Measurements from ENCODE around the gene EGFL7.

EGFL7 gene

DNA sequence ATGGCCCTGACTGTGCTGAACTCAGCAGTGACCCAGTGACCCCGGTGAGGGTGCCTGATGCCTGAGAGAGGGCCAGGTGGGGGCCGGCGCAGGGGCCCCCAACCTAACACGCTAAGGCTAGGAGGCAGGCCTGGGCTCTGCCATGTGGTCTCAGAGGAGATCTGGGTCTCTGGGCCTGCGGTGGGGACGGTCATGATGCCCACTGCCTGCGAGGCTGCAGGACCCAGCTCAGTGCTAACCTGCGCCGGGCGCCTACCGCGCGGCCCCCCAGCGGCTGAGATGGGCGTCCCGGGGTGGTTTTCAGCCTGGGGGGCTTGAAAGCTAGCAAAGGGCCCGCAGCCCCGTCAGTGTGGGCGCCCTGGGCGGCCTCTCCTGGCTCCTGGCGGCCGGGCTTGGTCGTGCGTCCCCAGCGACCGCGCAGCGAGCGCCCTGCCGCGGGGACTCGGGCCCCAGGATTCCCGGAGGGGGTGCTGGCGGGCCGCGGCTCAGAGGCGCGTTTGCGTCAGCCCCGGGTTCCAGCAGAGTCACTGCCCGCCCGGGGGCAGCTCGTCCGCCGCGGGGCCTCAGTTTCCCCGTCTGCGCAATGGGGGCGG, 2.5 kb downstream of the EGFL7 start:
- TF ChIP-seq YY1 (IDR thresholded peaks at IDR 0.05; ENCODE audit: insufficient read depth, insufficient read length) (no peak), SUZ12 (IDR thresholded peaks at IDR 0.05; ENCODE audit: extremely low read depth, insufficient read depth, insufficient read length) (no peak), ZNF274 (IDR thresholded peaks at IDR 0.05; ENCODE audit: low read depth, low read length) (no peak)
- peak overlapping the region; percentile 38 for H3K4me3 ChIP-seq (ENCODE audit: insufficient read length, low read depth)

DNA sequence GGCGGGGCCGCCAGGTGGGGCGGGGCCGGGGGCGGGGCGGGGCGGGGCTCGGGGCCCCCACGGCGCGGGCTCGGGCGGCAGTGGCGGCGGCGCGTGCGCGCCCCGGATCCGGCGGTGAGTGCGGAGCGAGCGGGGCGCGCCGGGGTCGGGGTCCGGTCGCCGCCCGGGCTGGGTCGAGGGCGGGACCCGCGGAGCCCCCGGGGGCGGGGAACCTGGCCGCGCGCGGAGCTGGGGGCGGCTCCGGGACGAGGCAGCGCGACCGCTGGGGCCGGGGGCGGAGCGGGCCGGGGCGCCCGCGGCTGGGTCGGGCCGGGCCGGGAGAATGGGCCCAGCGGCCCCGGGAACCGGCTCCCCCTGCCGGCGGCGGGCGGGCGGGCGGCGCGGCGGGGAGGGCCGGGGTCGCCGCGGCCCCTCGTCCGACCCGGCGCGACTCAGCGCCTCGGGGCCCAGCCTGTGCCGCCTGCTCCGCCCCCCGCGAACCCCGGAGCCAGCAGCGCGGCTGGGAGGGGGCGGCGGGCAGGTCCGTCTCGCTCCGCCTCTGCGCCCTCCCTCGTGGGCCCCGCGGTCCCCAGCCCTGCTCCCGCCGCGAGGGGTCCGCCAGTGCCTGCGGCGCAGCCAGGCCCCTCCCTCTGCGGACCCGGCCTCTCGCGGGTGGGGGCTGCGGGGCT, 3.1 kb downstream of the EGFL7 start:
- peak overlapping the region; percentile 64 for H3K9ac ChIP-seq (ENCODE audit: insufficient read length, low read depth)
- DNase-seq (ENCODE audit: low read depth, low spot score), result no peak
- H3K4me3 ChIP-seq (ENCODE audit: insufficient read length, low read depth), result peak overlapping the region; percentile 51
- H3K36me3 ChIP-seq (ENCODE audit: insufficient read depth, insufficient read length, low read length), result no peaks in the 10 kb centered on the region
- peaks cover 34% of the 10 kb centered on the region for H3K4me1 ChIP-seq (ENCODE audit: insufficient read depth, insufficient read length)
- H3K9me3 ChIP-seq (ENCODE audit: insufficient read depth, low read length), result no peaks in the 10 kb centered on the region
- H3K27me3 ChIP-seq (ENCODE audit: insufficient read depth, insufficient read length), result peaks cover 15% of the 10 kb centered on the region
- TF ChIP-seq ZNF274 (IDR thresholded peaks at IDR 0.05; ENCODE audit: low read depth, low read length), result no peak

More for the DNA sequence above, 2.5 kb downstream of the EGFL7 start:
- H3K4me1 ChIP-seq (ENCODE audit: insufficient read depth, insufficient read length), result peaks cover 34% of the 10 kb centered on the region
- H3K27me3 ChIP-seq (ENCODE audit: insufficient read depth, insufficient read length), result peaks cover 15% of the 10 kb centered on the region
- H3K9ac ChIP-seq (ENCODE audit: insufficient read length, low read depth), result peak overlapping the region; percentile 66
- DNase-seq (ENCODE audit: low read depth, low spot score), result no peak
- no peaks in the 10 kb centered on the region for H3K36me3 ChIP-seq (ENCODE audit: insufficient read depth, insufficient read length, low read length)
- H3K9me3 ChIP-seq (ENCODE audit: insufficient read depth, low read length), result no peaks in the 10 kb centered on the region

DNA sequence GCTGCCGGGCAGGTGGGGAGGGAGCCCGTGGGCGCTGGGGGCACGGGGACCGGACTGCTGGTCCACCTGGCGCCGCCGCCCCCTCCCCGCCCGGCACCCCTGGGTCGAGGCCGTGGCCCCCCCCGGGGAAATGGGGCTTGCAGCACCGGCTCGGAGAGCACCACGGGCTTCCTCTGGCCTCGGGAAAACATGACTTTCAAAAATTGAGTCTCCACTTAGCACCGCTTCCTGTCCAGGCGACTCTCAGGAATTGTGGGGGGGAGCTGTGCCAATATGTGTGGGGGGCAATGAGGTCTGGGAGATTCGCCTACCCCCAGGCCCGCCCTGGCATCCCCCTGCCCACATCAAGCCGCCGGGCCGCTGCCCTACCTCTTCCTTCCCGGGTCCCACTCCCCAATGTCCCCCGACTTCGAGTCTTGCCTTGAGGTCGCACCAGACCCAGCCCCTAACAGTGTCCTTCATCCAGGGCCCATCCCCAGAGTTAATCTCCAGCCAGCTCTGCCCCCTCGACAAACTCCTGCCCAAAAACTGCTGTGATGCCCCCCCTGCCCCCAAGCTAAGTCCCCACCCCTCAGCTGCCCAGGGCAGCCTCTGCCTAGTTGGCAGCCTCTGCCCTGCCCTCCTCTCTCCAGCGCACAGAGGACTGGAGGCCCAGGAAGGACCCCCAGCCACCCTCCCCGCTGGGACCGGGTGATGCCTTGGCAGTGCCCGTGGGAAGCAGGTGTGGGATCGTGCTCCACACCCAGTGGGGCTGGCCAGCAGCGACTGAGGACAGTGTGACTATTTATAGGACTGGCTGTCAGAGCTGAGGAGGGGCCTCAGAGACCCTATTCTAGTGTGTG, 3.9 kb downstream of the EGFL7 start:
- H3K9me3 ChIP-seq (ENCODE audit: insufficient read depth, low read length), result no peaks in the 10 kb centered on the region
- H3K36me3 ChIP-seq (ENCODE audit: insufficient read depth, insufficient read length, low read length), result no peaks in the 10 kb centered on the region
- H3K4me3 ChIP-seq (ENCODE audit: insufficient read length, low read depth), result peak overlapping the region; percentile 51
- no peak for DNase-seq (ENCODE audit: low read depth, low spot score)
- H3K4me1 ChIP-seq (ENCODE audit: insufficient read depth, insufficient read length), result peaks cover 37% of the 10 kb centered on the region
- peaks cover 15% of the 10 kb centered on the region for H3K27me3 ChIP-seq (ENCODE audit: insufficient read depth, insufficient read length)
- TF ChIP-seq YY1 (IDR thresholded peaks at IDR 0.05; ENCODE audit: insufficient read depth, insufficient read length) (no peak), ZNF274 (IDR thresholded peaks at IDR 0.05; ENCODE audit: low read depth, low read length) (no peak), SUZ12 (IDR thresholded peaks at IDR 0.05; ENCODE audit: extremely low read depth, insufficient read depth, insufficient read length) (no peak)
- peak overlapping the region; percentile 64 for H3K9ac ChIP-seq (ENCODE audit: insufficient read length, low read depth)

- Histone ChIP-seq H3K4me3 (ENCODE audit: insufficient read length, low read depth) (no peak overlapping the region), H3K4me1 (ENCODE audit: insufficient read depth, insufficient read length) (peaks cover 37% of the 10 kb centered on the region), H3K36me3 (ENCODE audit: insufficient read depth, insufficient read length, low read length) (peaks cover under 1% of the 10 kb centered on the region)
These were observed 4.7 kb downstream of the EGFL7 start for GRCh38 chr9:136667214-136667939.

GRCh38 chr9:136667940-136668760, 5.4 kb downstream of the EGFL7 start:
- Histone ChIP-seq H3K9ac (ENCODE audit: insufficient read length, low read depth) (peak overlapping the region; percentile 32), H3K4me1 (ENCODE audit: insufficient read depth, insufficient read length) (peaks cover 38% of the 10 kb centered on the region), H3K27me3 (ENCODE audit: insufficient read depth, insufficient read length) (peaks cover 15% of the 10 kb centered on the region), H3K9me3 (ENCODE audit: insufficient read depth, low read length) (no peaks in the 10 kb centered on the region), H3K36me3 (ENCODE audit: insufficient read depth, insufficient read length, low read length) (peaks cover 8% of the 10 kb centered on the region), H3K4me3 (ENCODE audit: insufficient read length, low read depth) (no peak overlapping the region)
- DNase-seq (ENCODE audit: low read depth, low spot score), result no peak
- TF ChIP-seq ZNF274 (IDR thresholded peaks at IDR 0.05; ENCODE audit: low read depth, low read length), result no peak
- TF ChIP-seq SUZ12 (IDR thresholded peaks at IDR 0.05; ENCODE audit: extremely low read depth, insufficient read depth, insufficient read length), result no peak

More at GRCh38 chr9:136667214-136667939, 4.7 kb downstream of the EGFL7 start:
- H3K9me3 ChIP-seq (ENCODE audit: insufficient read depth, low read length), result no peaks in the 10 kb centered on the region
- peaks cover 15% of the 10 kb centered on the region for H3K27me3 ChIP-seq (ENCODE audit: insufficient read depth, insufficient read length)
- peak overlapping the region; percentile 32 for H3K9ac ChIP-seq (ENCODE audit: insufficient read length, low read depth)
- TF ChIP-seq SUZ12 (IDR thresholded peaks at IDR 0.05; ENCODE audit: extremely low read depth, insufficient read depth, insufficient read length), result no peak
- TF ChIP-seq ZNF274 (IDR thresholded peaks at IDR 0.05; ENCODE audit: low read depth, low read length), result no peak
- TF ChIP-seq YY1 (IDR thresholded peaks at IDR 0.05; ENCODE audit: insufficient read depth, insufficient read length), result no peak
- no peak for DNase-seq (ENCODE audit: low read depth, low spot score)

DNA sequence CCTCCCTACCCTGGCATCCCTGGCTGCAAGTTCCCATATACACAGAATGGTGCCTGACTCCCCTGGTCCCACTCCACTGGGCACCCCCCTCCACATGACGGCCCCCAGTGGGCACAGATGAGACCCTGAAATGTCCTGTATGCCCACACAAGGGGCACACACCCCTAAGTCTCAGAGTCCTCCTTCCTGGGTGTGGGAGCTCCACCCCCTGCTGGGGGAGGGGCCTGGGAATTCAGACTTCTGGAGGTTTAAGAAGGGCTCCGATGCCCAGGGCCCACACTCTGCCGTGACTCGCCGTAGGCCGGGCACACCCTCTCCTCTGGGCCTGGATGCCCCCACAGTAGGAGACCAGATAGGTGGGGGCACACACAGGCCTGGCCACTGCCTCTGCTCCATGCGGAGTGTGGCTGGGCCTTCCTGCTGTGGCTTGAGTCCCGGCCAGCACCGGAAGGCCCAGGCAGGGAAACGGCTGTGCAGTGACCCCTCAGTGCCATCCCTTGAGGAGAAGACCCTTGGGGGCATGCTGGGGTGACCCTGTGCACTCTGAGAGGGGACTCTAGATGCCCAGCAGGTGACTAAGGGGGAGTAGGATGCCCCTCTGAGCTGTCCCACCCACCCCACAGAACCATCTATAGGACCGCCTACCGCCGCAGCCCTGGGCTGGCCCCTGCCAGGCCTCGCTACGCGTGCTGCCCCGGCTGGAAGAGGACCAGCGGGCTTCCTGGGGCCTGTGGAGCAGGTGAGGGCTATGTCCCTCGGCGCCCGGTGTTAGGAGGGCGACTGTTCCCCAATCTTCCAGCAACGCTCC, 6.5 kb downstream of the EGFL7 start:
- peaks cover 18% of the 10 kb centered on the region for H3K36me3 ChIP-seq (ENCODE audit: insufficient read depth, insufficient read length, low read length)

More for the DNA sequence above, 6.5 kb downstream of the EGFL7 start:
- Histone ChIP-seq H3K9me3 (ENCODE audit: insufficient read depth, low read length) (no peaks in the 10 kb centered on the region), H3K4me3 (ENCODE audit: insufficient read length, low read depth) (no peak overlapping the region), H3K9ac (ENCODE audit: insufficient read length, low read depth) (peak overlapping the region; percentile 50), H3K4me1 (ENCODE audit: insufficient read depth, insufficient read length) (peaks cover 37% of the 10 kb centered on the region), H3K27me3 (ENCODE audit: insufficient read depth, insufficient read length) (peaks cover 9% of the 10 kb centered on the region)
- TF ChIP-seq ZNF274 (IDR thresholded peaks at IDR 0.05; ENCODE audit: low read depth, low read length) (no peak), SUZ12 (IDR thresholded peaks at IDR 0.05; ENCODE audit: extremely low read depth, insufficient read depth, insufficient read length) (no peak), YY1 (IDR thresholded peaks at IDR 0.05; ENCODE audit: insufficient read depth, insufficient read length) (no peak)
- DNase-seq (ENCODE audit: low read depth, low spot score), result no peak

Data from NT2/D1 (cell line).